GM12872 (cell line): ENCODE data around the gene INTS7.

Experiments
- TF ChIP-seq, protein P1 (sequence below): IDR thresholded peaks from 3 replicates; pipeline ENCODE4 v1.5.1; 2011; ENCODE audit warnings: low read depth, mild to moderate bottlenecking, low read length, moderate library complexity; ENCODE audit not compliant: insufficient read depth

INTS7 gene, protein sequence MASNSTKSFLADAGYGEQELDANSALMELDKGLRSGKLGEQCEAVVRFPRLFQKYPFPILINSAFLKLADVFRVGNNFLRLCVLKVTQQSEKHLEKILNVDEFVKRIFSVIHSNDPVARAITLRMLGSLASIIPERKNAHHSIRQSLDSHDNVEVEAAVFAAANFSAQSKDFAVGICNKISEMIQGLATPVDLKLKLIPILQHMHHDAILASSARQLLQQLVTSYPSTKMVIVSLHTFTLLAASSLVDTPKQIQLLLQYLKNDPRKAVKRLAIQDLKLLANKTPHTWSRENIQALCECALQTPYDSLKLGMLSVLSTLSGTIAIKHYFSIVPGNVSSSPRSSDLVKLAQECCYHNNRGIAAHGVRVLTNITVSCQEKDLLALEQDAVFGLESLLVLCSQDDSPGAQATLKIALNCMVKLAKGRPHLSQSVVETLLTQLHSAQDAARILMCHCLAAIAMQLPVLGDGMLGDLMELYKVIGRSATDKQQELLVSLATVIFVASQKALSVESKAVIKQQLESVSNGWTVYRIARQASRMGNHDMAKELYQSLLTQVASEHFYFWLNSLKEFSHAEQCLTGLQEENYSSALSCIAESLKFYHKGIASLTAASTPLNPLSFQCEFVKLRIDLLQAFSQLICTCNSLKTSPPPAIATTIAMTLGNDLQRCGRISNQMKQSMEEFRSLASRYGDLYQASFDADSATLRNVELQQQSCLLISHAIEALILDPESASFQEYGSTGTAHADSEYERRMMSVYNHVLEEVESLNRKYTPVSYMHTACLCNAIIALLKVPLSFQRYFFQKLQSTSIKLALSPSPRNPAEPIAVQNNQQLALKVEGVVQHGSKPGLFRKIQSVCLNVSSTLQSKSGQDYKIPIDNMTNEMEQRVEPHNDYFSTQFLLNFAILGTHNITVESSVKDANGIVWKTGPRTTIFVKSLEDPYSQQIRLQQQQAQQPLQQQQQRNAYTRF

DNA sequence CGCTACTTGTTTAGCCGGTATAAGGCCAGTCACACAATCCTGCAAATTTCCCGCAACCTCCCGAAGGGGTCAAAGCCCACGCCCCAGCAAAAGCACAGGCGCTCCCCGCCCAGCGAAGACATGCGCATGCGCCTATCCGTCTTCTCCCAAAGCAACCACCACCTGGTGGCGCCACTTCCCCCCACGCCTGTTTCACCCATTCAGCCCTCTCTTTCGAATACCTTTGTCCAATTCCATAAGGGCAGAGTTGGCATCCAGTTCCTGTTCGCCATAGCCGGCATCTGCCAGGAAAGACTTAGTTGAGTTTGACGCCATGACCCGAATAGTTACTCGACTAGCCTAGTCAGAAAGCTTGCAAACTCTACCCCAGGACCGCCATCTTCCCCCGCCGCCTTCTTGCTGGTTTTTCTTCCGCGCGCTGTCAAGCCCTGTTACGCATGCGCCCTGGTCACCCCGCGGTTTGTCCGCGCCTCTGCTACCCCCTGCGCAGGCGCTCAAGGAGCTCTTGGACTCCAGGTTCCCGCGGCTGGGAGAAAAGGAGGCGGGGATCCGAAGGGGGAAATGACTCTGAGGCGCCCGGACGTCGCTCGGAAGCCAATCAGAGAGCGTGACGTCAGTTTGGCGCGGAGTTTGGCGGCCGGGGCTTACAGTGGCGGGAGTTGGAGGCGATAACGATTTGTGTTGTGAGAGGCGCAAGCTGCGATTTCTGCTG is at the start of gene INTS7, which contains the start of gene DTL:
Gene INTS7, minus strand, starts transcription at position 435 of the 712 bp plus-strand sequence. Its CDS starts 120 bp downstream, at position 315.
Gene DTL, plus strand, starts transcription at position 626 of the 712 bp plus-strand sequence. CDS start 143 bp downstream, outside the sequence.
- TF ChIP-seq, protein P1, sequence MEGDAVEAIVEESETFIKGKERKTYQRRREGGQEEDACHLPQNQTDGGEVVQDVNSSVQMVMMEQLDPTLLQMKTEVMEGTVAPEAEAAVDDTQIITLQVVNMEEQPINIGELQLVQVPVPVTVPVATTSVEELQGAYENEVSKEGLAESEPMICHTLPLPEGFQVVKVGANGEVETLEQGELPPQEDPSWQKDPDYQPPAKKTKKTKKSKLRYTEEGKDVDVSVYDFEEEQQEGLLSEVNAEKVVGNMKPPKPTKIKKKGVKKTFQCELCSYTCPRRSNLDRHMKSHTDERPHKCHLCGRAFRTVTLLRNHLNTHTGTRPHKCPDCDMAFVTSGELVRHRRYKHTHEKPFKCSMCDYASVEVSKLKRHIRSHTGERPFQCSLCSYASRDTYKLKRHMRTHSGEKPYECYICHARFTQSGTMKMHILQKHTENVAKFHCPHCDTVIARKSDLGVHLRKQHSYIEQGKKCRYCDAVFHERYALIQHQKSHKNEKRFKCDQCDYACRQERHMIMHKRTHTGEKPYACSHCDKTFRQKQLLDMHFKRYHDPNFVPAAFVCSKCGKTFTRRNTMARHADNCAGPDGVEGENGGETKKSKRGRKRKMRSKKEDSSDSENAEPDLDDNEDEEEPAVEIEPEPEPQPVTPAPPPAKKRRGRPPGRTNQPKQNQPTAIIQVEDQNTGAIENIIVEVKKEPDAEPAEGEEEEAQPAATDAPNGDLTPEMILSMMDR = peak; percentile 91

DNA sequence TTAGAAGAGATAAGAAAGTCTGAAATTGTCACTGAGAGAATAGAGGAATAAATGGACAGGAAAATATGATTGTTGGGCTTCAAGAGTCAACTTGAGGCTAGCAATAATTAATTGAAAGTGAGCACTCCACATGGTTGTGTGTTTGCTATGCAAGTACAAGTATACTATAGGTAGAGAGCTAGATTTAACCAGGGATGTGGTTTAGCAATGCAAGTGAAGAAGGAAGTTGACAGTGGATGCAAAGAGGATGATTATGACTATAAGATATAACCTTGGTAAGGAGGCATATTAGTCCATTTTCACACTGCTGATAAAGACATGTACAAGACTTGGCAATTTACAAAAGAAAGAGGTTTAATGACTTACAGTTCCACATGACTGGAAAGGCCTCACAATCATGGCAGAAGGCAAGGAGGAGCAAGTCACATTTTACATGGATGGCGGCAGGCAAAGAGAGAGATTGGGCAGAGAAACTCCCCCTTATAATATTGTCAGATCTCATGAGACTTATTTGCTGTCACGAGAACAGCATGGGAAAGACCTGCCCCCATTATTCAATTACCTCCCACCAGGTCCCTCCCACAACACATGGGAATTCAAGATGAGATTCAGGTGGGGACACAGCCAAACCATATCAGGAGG is 47.5 kb upstream of the INTS7 start:
- TF ChIP-seq, protein P1 = no peak

DNA sequence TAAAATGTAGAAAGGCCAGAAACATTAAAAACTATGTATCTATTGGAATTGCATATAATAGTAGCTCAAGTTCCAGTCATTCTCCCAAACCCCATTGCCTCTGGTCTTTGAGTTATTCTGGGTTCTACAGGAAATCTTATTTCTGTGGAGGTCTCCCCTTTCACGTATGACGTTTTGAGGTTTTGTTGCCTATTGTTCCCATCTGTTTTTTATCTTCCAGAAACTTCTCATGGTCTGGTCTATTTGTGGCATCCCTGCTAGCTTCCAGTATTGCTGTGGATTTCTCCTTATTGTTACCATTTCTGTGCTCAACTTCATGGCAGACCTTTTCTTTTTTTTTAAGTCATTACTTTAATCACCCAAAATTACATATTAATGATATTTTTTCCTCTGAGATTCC is 43.5 kb upstream of the INTS7 start:
- TF ChIP-seq, protein P1 = no peak

DNA sequence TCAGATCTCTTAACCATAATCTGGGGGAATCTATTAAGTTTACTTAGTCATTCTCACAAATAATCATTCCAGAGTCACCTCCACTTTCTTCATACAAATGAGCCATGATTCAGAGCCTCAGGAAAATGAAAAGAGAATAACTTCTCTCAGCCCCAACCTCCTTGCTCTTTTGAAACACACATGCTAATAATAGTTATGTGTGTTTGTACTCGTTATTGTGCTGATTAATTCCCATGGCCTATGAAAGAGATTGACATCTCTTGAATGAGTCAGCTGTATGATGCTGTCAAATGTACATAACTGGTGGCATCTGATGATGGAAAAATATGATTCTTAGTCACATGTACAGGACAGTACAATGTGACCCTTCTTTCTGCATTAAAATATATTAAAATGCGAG is 41.7 kb upstream of the INTS7 start:
- TF ChIP-seq, protein P1 = no peak

DNA sequence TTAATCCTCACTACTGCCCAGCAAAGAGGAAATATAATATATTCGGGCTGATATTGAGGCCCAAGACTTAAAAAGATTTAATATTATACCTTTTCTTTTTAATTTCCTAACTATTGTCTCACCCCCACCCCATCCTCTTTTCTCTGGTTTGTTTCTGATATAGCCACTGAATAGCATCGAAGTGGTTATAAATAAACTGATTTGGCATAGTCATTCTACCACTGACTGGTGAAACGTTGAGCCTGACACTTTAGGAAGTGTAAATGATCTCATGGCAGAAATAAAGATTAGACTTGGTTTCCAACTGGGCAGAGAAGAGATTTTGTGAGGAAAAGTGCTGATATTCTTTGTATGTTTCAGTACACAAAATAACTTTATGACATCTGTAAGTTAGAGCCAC is 39.5 kb upstream of the INTS7 start:
- TF ChIP-seq, protein P1 = no peak

DNA sequence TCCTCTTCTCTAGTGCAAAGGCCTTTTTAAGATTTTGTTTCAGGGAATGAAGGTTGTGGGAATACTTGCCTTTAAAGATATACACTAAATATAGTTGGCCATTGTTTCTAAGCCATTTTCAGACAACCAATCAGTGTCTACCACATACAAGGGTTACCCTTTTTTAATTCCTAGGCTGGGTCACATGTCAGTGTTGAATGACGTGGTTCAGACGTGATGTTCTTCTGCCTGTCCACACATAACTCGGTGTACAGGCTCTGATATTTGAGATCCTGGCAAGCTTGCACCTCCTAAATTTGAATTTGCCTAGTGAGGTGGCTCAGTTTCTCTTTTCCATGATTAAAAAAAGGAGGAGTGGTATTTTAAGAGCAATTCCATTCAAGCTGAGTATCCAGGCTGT is 39.0 kb upstream of the INTS7 start:
- TF ChIP-seq, protein P1 = no peak
